HEK293 (cell line): ENCODE measurements around the gene CCSER1.

Experiments used
- CTCF ChIA-PET: fragments of 350-600 bp; formaldehyde crosslinking; extraction: SDS; loops from one replicate; lab custom pipeline; 2021; ENCODE audit warnings: antibody characterized with exemption; lab: Yijun Ruan, JAX
- POLR2A ChIA-PET: fragments of 300-600 bp; formaldehyde crosslinking; extraction: SDS; loops from one replicate; lab custom pipeline; 2020; ENCODE audit warnings: antibody characterized with exemption, inconsistent platforms; lab: Yijun Ruan, JAX
- H3K27ac ChIP-seq: fragments of 200-500 bp; sonication (Bioruptor generic); 2 replicates; pipeline ENCODE4 v1.5.1; 2014; ENCODE audit warnings: low read depth, low read length, control low read depth, inconsistent platforms; ENCODE audit errors: extremely low read depth
- H3K36me3 ChIP-seq, 2 experiments: fragments of 200-500 bp in 1 of 2; sonication (Bioruptor generic) in 1 of 2; 1 replicate in 1 of 2; 2 replicates in 1 of 2; pipeline ENCODE4 v1.5.1; 2014 to 2017; ENCODE audit warnings: inconsistent platforms in 2 of 2, low read length in 2 of 2; ENCODE audit not compliant: control insufficient read depth in 2 of 2, insufficient read depth in 1 of 2
- H3K4me1 ChIP-seq: fragments of 200-500 bp; sonication (Bioruptor generic); 2 replicates; pipeline ENCODE4 v1.5.1; 2014; ENCODE audit warnings: mild to moderate bottlenecking, low read length, inconsistent platforms; ENCODE audit not compliant: control insufficient read depth, insufficient read depth
- H3K4me3 ChIP-seq: 2 replicates; pipeline ENCODE4 v1.5.1; 2011; ENCODE audit warnings: low read depth, mild to moderate bottlenecking, control low read depth, low read length, moderate library complexity
- H3K9me3 ChIP-seq: fragments of 200-500 bp; sonication (Bioruptor generic); 2 replicates; pipeline ENCODE4 v1.5.1; 2014; ENCODE audit warnings: low read depth, low read length, inconsistent platforms; ENCODE audit not compliant: control insufficient read depth, insufficient read depth
- FEZF1 ChIP-seq: fragments of 450-650 bp; formaldehyde crosslinking; IDR thresholded peaks from 2 replicates; pipeline ENCODE4 v1.5.1; 2016; ENCODE audit warnings: missing biosample characterization, missing genetic modification characterization
- GFI1B ChIP-seq: fragments of 450-650 bp; formaldehyde crosslinking; IDR thresholded peaks from 2 replicates; pipeline ENCODE4 v1.5.1; 2016; ENCODE audit warnings: missing biosample characterization, missing genetic modification characterization
- GLI4 ChIP-seq: fragments of 450-650 bp; formaldehyde crosslinking; IDR thresholded peaks from 2 replicates; pipeline ENCODE4 v1.5.1; 2016; ENCODE audit warnings: missing biosample characterization, missing genetic modification characterization
- HOXC10 ChIP-seq: sonication (generic); formaldehyde crosslinking; IDR thresholded peaks from 2 replicates; pipeline ENCODE4 v1.8.1; 2023; ENCODE audit warnings: mild to moderate bottlenecking, missing genetic modification reagents
- KLF7 ChIP-seq: fragments of 450-650 bp; formaldehyde crosslinking; IDR thresholded peaks from 2 replicates; pipeline ENCODE4 v1.5.1; 2016; ENCODE audit warnings: missing biosample characterization, missing genetic modification characterization, borderline replicate concordance
- SCRT1 ChIP-seq: fragments of 450-650 bp; formaldehyde crosslinking; IDR thresholded peaks from 2 replicates; pipeline ENCODE4 v1.5.1; 2016; ENCODE audit warnings: missing biosample characterization, missing genetic modification characterization, borderline replicate concordance
- SCRT2 ChIP-seq: fragments of 450-650 bp; formaldehyde crosslinking; IDR thresholded peaks from 2 replicates; pipeline ENCODE4 v1.5.1; 2016; ENCODE audit warnings: missing biosample characterization, missing genetic modification characterization
- ZBTB1 ChIP-seq: fragments of 450-650 bp; formaldehyde crosslinking; IDR thresholded peaks from 2 replicates; pipeline ENCODE4 v1.5.1; 2016; ENCODE audit warnings: missing biosample characterization, missing genetic modification characterization
- ZNF112 ChIP-seq: fragments of 450-650 bp; formaldehyde crosslinking; IDR thresholded peaks from 2 replicates; pipeline ENCODE4 v1.5.0; 2017; ENCODE audit warnings: missing biosample characterization, missing genetic modification characterization
- ZNF138 ChIP-seq: fragments of 450-650 bp; formaldehyde crosslinking; IDR thresholded peaks from 2 replicates; pipeline ENCODE4 v1.5.1; 2016; ENCODE audit warnings: missing biosample characterization, missing genetic modification characterization, borderline replicate concordance
- ZNF184 ChIP-seq: fragments of 450-650 bp; IDR thresholded peaks from 2 replicates; pipeline ENCODE4 v1.5.1; 2018; ENCODE audit warnings: missing biosample characterization, mild to moderate bottlenecking, missing genetic modification characterization
- ZNF214 ChIP-seq: fragments of 450-650 bp; formaldehyde crosslinking; IDR thresholded peaks from 2 replicates; pipeline ENCODE4 v1.5.1; 2017; ENCODE audit warnings: missing biosample characterization, mild to moderate bottlenecking, missing genetic modification characterization, borderline replicate concordance
- ZNF23 ChIP-seq: fragments of 450-650 bp; formaldehyde crosslinking; IDR thresholded peaks from 2 replicates; pipeline ENCODE4 v1.5.1; 2016; ENCODE audit warnings: missing biosample characterization, missing genetic modification characterization, borderline replicate concordance
- ZNF248 ChIP-seq: fragments of 450-650 bp; formaldehyde crosslinking; IDR thresholded peaks from 2 replicates; pipeline ENCODE4 v1.5.1; 2017; ENCODE audit warnings: missing biosample characterization, missing genetic modification characterization
- ZNF311 ChIP-seq: fragments of 450-650 bp; formaldehyde crosslinking; IDR thresholded peaks from 2 replicates; pipeline ENCODE4 v1.5.1; 2017; ENCODE audit warnings: missing biosample characterization, missing genetic modification characterization, borderline replicate concordance
- ZNF394 ChIP-seq: fragments of 450-650 bp; formaldehyde crosslinking; IDR thresholded peaks from 2 replicates; pipeline ENCODE4 v1.5.1; 2016; ENCODE audit warnings: missing biosample characterization, missing genetic modification characterization, mild to moderate bottlenecking, moderate library complexity, borderline replicate concordance
- ZNF423 ChIP-seq: fragments of 450-650 bp; formaldehyde crosslinking; IDR thresholded peaks from 2 replicates; pipeline ENCODE4 v1.5.1; 2016; ENCODE audit warnings: missing biosample characterization, missing genetic modification characterization
- ZNF677 ChIP-seq: fragments of 450-650 bp; IDR thresholded peaks from 2 replicates; pipeline ENCODE4 v1.5.0; 2018; ENCODE audit warnings: missing biosample characterization, mild to moderate bottlenecking, missing genetic modification characterization, moderate library complexity
- ZNF747 ChIP-seq: fragments of 450-650 bp; formaldehyde crosslinking; IDR thresholded peaks from 2 replicates; pipeline ENCODE4 v1.5.1; 2016; ENCODE audit warnings: missing biosample characterization, missing genetic modification characterization
- TF ChIP-seq, protein P1 (sequence below): fragments of 450-650 bp; IDR thresholded peaks from 2 replicates; pipeline ENCODE4 v1.5.1; 2018; ENCODE audit warnings: missing biosample characterization, mild to moderate bottlenecking, missing genetic modification characterization
- TF ChIP-seq, protein P2 (sequence below): fragments of 450-650 bp; formaldehyde crosslinking; optimal IDR thresholded peaks from 2 replicates; pipeline ENCODE3; 2016; ENCODE audit warnings: missing biosample characterization, mild to moderate bottlenecking, missing genetic modification characterization
- TF ChIP-seq, protein P3 (sequence below): fragments of 450-650 bp; formaldehyde crosslinking; IDR thresholded peaks from 2 replicates; pipeline ENCODE4 v1.5.1; 2016; ENCODE audit warnings: missing biosample characterization, missing genetic modification characterization, borderline replicate concordance
- TF ChIP-seq, protein P4 (sequence below): fragments of 450-650 bp; formaldehyde crosslinking; IDR thresholded peaks from 2 replicates; pipeline ENCODE4 v1.5.1; 2016; ENCODE audit warnings: missing biosample characterization, missing genetic modification characterization

CCSER1 gene

DNA sequence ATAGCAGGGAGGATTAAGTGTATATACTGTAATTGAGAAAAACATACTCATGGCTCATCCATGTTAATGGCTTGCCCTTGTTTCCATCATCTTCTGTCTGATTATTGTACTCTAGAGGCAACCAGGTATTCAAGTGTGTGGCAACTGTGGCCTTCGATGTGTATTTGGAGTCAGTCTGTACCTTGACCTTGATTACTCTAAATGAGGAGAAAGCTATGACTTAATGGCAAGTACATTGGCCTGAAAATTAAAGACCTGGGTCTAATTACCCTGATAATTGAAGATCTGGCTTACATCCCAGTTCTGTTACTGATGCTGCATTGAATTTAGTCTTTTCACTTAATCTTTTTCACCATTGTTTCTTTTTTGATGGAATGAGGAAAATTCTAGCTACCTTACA, 409.2 kb downstream of the CCSER1 start:
- TF ChIP-seq SCRT1 (no peak), KLF7 (tag by site-specific recombination) (no peak), GLI4 (no peak), ZNF677 (tag by site-specific recombination) (no peak), SCRT2 (tag by site-specific recombination) (no peak), GFI1B (tag by site-specific recombination) (no peak), ZNF184 (tag by site-specific recombination) (no peak), FEZF1 (tag by site-specific recombination) (no peak)
- TF ChIP-seq, protein P1, sequence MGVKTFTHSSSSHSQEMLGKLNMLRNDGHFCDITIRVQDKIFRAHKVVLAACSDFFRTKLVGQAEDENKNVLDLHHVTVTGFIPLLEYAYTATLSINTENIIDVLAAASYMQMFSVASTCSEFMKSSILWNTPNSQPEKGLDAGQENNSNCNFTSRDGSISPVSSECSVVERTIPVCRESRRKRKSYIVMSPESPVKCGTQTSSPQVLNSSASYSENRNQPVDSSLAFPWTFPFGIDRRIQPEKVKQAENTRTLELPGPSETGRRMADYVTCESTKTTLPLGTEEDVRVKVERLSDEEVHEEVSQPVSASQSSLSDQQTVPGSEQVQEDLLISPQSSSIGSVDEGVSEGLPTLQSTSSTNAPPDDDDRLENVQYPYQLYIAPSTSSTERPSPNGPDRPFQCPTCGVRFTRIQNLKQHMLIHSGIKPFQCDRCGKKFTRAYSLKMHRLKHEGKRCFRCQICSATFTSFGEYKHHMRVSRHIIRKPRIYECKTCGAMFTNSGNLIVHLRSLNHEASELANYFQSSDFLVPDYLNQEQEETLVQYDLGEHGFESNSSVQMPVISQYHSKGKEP (tag by site-specific recombination): no peak
- POLR2A ChIA-PET: no interaction called here
- Histone ChIP-seq H3K36me3 (no peaks in the 10 kb centered on the region), H3K27ac (no peak overlapping the region), H3K4me1 (no peaks in the 10 kb centered on the region), H3K9me3 (no peaks in the 10 kb centered on the region), H3K4me3 (no peak overlapping the region)
- CTCF ChIA-PET: no interaction called here

DNA sequence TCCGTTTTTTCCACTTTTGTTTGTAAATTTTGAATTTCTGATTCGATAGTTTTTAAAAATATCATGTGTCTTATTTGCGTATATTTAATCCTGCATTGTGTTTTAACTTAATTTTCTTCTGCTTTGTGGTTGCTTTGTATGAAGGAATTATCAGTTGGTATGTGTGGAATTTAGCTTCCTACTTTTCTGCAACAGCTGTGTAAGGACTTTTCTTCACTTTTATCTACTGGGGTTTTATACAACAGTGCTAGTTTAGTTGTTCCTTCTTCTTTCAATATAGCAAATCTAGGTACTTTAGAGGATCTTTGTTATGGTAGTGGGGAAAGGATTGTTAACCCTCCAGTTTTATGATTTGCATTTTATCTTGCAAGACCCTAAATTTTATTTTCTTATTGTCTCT, 410.3 kb downstream of the CCSER1 start:
- CTCF ChIA-PET: interaction anchor here (0.6 kb wide), 1 partner anchor 675 kb away, joined by 3 read pairs; no protein-coding TSS in a partner anchor
- no peaks in the 10 kb centered on the region for H3K36me3 ChIP-seq
- POLR2A ChIA-PET: no interaction called here
- H3K4me1 ChIP-seq: no peaks in the 10 kb centered on the region
- H3K9me3 ChIP-seq: no peaks in the 10 kb centered on the region
- H3K27ac ChIP-seq: no peak overlapping the region
- H3K4me3 ChIP-seq: no peak overlapping the region
- TF ChIP-seq, protein P2, sequence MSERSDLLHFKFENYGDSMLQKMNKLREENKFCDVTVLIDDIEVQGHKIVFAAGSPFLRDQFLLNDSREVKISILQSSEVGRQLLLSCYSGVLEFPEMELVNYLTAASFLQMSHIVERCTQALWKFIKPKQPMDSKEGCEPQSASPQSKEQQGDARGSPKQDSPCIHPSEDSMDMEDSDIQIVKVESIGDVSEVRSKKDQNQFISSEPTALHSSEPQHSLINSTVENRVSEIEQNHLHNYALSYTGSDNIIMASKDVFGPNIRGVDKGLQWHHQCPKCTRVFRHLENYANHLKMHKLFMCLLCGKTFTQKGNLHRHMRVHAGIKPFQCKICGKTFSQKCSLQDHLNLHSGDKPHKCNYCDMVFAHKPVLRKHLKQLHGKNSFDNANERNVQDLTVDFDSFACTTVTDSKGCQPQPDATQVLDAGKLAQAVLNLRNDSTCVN (tag by site-specific recombination): no peak
- TF ChIP-seq ZNF112 (no peak), HOXC10 (CRISPR knock-in tag) (no peak), ZNF747 (tag by site-specific recombination) (no peak), ZBTB1 (tag by site-specific recombination) (no peak), ZNF138 (tag by site-specific recombination) (no peak), ZNF214 (tag by site-specific recombination) (no peak), ZNF23 (tag by site-specific recombination) (no peak), ZNF248 (tag by site-specific recombination) (no peak), ZNF394 (tag by site-specific recombination) (no peak), ZNF311 (tag by site-specific recombination) (no peak), ZNF423 (no peak)
- TF ChIP-seq, protein P3, sequence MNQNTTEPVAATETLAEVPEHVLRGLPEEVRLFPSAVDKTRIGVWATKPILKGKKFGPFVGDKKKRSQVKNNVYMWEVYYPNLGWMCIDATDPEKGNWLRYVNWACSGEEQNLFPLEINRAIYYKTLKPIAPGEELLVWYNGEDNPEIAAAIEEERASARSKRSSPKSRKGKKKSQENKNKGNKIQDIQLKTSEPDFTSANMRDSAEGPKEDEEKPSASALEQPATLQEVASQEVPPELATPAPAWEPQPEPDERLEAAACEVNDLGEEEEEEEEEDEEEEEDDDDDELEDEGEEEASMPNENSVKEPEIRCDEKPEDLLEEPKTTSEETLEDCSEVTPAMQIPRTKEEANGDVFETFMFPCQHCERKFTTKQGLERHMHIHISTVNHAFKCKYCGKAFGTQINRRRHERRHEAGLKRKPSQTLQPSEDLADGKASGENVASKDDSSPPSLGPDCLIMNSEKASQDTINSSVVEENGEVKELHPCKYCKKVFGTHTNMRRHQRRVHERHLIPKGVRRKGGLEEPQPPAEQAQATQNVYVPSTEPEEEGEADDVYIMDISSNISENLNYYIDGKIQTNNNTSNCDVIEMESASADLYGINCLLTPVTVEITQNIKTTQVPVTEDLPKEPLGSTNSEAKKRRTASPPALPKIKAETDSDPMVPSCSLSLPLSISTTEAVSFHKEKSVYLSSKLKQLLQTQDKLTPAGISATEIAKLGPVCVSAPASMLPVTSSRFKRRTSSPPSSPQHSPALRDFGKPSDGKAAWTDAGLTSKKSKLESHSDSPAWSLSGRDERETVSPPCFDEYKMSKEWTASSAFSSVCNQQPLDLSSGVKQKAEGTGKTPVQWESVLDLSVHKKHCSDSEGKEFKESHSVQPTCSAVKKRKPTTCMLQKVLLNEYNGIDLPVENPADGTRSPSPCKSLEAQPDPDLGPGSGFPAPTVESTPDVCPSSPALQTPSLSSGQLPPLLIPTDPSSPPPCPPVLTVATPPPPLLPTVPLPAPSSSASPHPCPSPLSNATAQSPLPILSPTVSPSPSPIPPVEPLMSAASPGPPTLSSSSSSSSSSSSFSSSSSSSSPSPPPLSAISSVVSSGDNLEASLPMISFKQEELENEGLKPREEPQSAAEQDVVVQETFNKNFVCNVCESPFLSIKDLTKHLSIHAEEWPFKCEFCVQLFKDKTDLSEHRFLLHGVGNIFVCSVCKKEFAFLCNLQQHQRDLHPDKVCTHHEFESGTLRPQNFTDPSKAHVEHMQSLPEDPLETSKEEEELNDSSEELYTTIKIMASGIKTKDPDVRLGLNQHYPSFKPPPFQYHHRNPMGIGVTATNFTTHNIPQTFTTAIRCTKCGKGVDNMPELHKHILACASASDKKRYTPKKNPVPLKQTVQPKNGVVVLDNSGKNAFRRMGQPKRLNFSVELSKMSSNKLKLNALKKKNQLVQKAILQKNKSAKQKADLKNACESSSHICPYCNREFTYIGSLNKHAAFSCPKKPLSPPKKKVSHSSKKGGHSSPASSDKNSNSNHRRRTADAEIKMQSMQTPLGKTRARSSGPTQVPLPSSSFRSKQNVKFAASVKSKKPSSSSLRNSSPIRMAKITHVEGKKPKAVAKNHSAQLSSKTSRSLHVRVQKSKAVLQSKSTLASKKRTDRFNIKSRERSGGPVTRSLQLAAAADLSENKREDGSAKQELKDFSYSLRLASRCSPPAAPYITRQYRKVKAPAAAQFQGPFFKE (tag by site-specific recombination): no peak
- TF ChIP-seq, protein P4, sequence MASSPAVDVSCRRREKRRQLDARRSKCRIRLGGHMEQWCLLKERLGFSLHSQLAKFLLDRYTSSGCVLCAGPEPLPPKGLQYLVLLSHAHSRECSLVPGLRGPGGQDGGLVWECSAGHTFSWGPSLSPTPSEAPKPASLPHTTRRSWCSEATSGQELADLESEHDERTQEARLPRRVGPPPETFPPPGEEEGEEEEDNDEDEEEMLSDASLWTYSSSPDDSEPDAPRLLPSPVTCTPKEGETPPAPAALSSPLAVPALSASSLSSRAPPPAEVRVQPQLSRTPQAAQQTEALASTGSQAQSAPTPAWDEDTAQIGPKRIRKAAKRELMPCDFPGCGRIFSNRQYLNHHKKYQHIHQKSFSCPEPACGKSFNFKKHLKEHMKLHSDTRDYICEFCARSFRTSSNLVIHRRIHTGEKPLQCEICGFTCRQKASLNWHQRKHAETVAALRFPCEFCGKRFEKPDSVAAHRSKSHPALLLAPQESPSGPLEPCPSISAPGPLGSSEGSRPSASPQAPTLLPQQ (tag by site-specific recombination): no peak
